ENCODE data around the gene PDGFA. TPM values are rescaled to one million over a fixed set of nuclear protein-coding genes. Genes with fewer than 3 reads are reported as not detected.

PDGFA gene
- total and polyA plus RNA-seq, 8 donors = 25.9 to 69.4 (median 36.3) TPM

GRCh38 chr7:517774-518629 lies 1.6 kb downstream of the PDGFA start:
- ATAC-seq (peak; percentile 42), DNase-seq (peak in 2 of 4 donors; percentile 55 to 86)
- Histone ChIP-seq H3K4me3 (peak overlapping the region; percentile 55 to 64), H3K27me3 (peaks cover 30 to 79% of the 10 kb centered on the region in 2 donors), H3K9me3 (no peaks in the 10 kb centered on the region), H3K4me1 (peaks cover 19 to 65% of the 10 kb centered on the region in 2 donors), H3K36me3 (no peaks in the 10 kb centered on the region), H3K27ac (peak overlapping the region; percentile 69 to 78)
- TF ChIP-seq CTCF (IDR thresholded peaks at IDR 0.05) = no peak
- intact Hi-C loops (cut with DNase I) = no loop called here

GRCh38 chr7:516606-517456 lies 2.8 kb downstream of the PDGFA start:
- intact Hi-C loops (cut with DNase I) = no loop called here
- Histone ChIP-seq H3K4me1 (peaks cover 12 to 59% of the 10 kb centered on the region in 2 donors), H3K4me3 (peak overlapping the region; percentile 38 to 55), H3K9me3 (no peaks in the 10 kb centered on the region), H3K36me3 (peaks cover 0 to 9% of the 10 kb centered on the region in 2 donors), H3K27ac (peak overlapping the region; percentile 69 to 78), H3K27me3 (peaks cover 18 to 68% of the 10 kb centered on the region in 2 donors)
- no peak for TF ChIP-seq CTCF (IDR thresholded peaks at IDR 0.05)
- DNase-seq (peak in 1 of 4 donors; percentile 54), ATAC-seq (no peak)

- ATAC-seq (no peak), DNase-seq (no peak)
- no peaks in the 10 kb centered on the region for H3K9me3 ChIP-seq
- H3K36me3 ChIP-seq = peaks cover 0 to 14% of the 10 kb centered on the region in 2 donors
- intact Hi-C loops (cut with DNase I) = no loop called here
- H3K27me3 ChIP-seq = peaks cover 12 to 61% of the 10 kb centered on the region in 2 donors
- peak overlapping the region; percentile 69 to 78 for H3K27ac ChIP-seq
- TF ChIP-seq CTCF (IDR thresholded peaks at IDR 0.05) = no peak
- H3K4me1 ChIP-seq = peaks cover 5 to 53% of the 10 kb centered on the region in 2 donors
- H3K4me3 ChIP-seq = peak overlapping the region; percentile 38 to 55
Measured at GRCh38 chr7:516216-516605, 3.4 kb downstream of the PDGFA start.

GRCh38 chr7:515628-516027 lies 4.0 kb downstream of the PDGFA start:
- ATAC-seq (no peak), DNase-seq (no peak)
- H3K4me1 ChIP-seq = peaks cover 5 to 47% of the 10 kb centered on the region in 2 donors
- TF ChIP-seq CTCF (IDR thresholded peaks at IDR 0.05) = no peak
- no peaks in the 10 kb centered on the region for H3K9me3 ChIP-seq
- H3K36me3 ChIP-seq = peaks cover 0 to 14% of the 10 kb centered on the region in 2 donors
- intact Hi-C loops (cut with DNase I) = no loop called here
- no peak overlapping the region for H3K4me3 ChIP-seq
- no peak overlapping the region for H3K27ac ChIP-seq
- peaks cover 6 to 55% of the 10 kb centered on the region in 2 donors for H3K27me3 ChIP-seq
